GM13977 (cell line): ENCODE measurements around the gene KRTAP16-1.
"Not testable (repeated sequence)": the region's sequence is repeated elsewhere in the genome, so short reads cannot be mapped to it uniquely, and the experiment has no call there.

Source experiments
- DNase-seq: peaks from one replicate; pipeline ENCODE4 v3.0.0; 2012; ENCODE audit warnings: low spot score
- CTCF ChIP-seq: IDR thresholded peaks from 2 replicates; pipeline ENCODE4 v1.5.1; 2012; ENCODE audit warnings: mild to moderate bottlenecking, control low read depth; ENCODE audit not compliant: insufficient read depth; ENCODE audit errors: extremely low read depth, missing control alignments
- in situ Hi-C: fragments of 300-500 bp; cut with MboI; formaldehyde crosslinking; loops from one replicate; pipeline ENCODE4 v1.12.0; 2022; ENCODE audit warnings: low sequenced_read_pairs, low pct_unique_long_range_greater_than_20kb, mixed read lengths, inconsistent platforms; ENCODE audit not compliant: unreplicated experiment

Gene KRTAP16-1

GRCh38 chr17:41287050-41287449 lies 22.1 kb downstream of the KRTAP16-1 start:
- TF ChIP-seq CTCF, result no peak
- in situ Hi-C loops, result no loop called here

GRCh38 chr17:41284546-41284945 lies 24.6 kb downstream of the KRTAP16-1 start:
- in situ Hi-C loops, result no loop called here
- TF ChIP-seq CTCF, result no peak
- DNase-seq, result peak; percentile 0

More at GRCh38 chr17:41287050-41287449, 22.1 kb downstream of the KRTAP16-1 start:
- peak; percentile 0 for DNase-seq

GRCh38 chr17:41284043-41284442 lies 25.1 kb downstream of the KRTAP16-1 start:
- DNase-seq, result peak; percentile 0
- TF ChIP-seq CTCF, result no peak
- in situ Hi-C loops, result no loop called here

- TF ChIP-seq CTCF, result no peak
- in situ Hi-C loops, result no loop called here
- no peak for DNase-seq
Observed at GRCh38 chr17:41278176-41278955, 30.7 kb downstream of the KRTAP16-1 start.

GRCh38 chr17:41275648-41276190 lies 33.4 kb downstream of the KRTAP16-1 start, which contains the start of gene KRTAP9-7:
KRTAP9-7 (plus strand) TSS chr17:41275698; CDS start chr17:41275698, 0 bp downstream.
- DNase-seq, in situ Hi-C loops: not testable (repeated sequence)

GRCh38 chr17:41271858-41272257 lies 37.3 kb downstream of the KRTAP16-1 start:
- in situ Hi-C loops, result no loop called here
- no peak for DNase-seq
- no peak for TF ChIP-seq CTCF

GRCh38 chr17:41271323-41271722 lies 37.8 kb downstream of the KRTAP16-1 start:
- in situ Hi-C loops, DNase-seq: not testable (repeated sequence)

- DNase-seq, result no peak
- no peak for TF ChIP-seq CTCF
- in situ Hi-C loops, result no loop called here
Observed at GRCh38 chr17:41267711-41268110, 41.4 kb downstream of the KRTAP16-1 start.
